MM.1S (cell line): ENCODE results near the gene PRKCG.

Experiments used
- DNase-seq: peaks from one replicate; pipeline ENCODE4 v3.0.0-alpha.2; 2015
- H2AFZ ChIP-seq: fragments of 300-600 bp; sonication (generic); 2 replicates; pipeline ENCODE4 v1.6.0; 2016; ENCODE audit warnings: antibody characterized with exemption, low read length
- H3F3A ChIP-seq: fragments of 300-600 bp; sonication (generic); 2 replicates; pipeline ENCODE4 v1.6.1; 2016; ENCODE audit warnings: mild to moderate bottlenecking, antibody characterized with exemption, low read length, moderate library complexity, mixed read lengths; ENCODE audit not compliant: insufficient read depth
- H3K27ac ChIP-seq: fragments of 300-600 bp; sonication (generic); 2 replicates; pipeline ENCODE4 v1.5.1; 2016; ENCODE audit warnings: mild to moderate bottlenecking, low read length
- H3K27me3 ChIP-seq: fragments of 300-600 bp; sonication (generic); replicated peaks from 2 replicates; pipeline ENCODE4 v1.6.0; 2016; ENCODE audit warnings: low read length; ENCODE audit not compliant: insufficient read depth
- H3K36me3 ChIP-seq: fragments of 300-600 bp; sonication (generic); replicated peaks from 2 replicates; pipeline ENCODE4 v1.6.1; 2016; ENCODE audit warnings: mild to moderate bottlenecking, low read length, mixed read lengths; ENCODE audit not compliant: insufficient read depth
- H3K4me1 ChIP-seq: fragments of 300-600 bp; sonication (generic); 2 replicates; pipeline ENCODE4 v1.6.1; 2016; ENCODE audit warnings: low read length, mixed read lengths
- H3K4me2 ChIP-seq: fragments of 300-600 bp; sonication (generic); 2 replicates; pipeline ENCODE4 v1.6.0; 2016; ENCODE audit warnings: low read depth, low read length
- H3K4me3 ChIP-seq: fragments of 300-600 bp; sonication (generic); 2 replicates; pipeline ENCODE4 v1.5.1; 2016; ENCODE audit warnings: low read length, mixed read lengths
- H3K79me2 ChIP-seq: fragments of 300-600 bp; sonication (generic); 2 replicates; pipeline ENCODE4 v1.6.1; 2016; ENCODE audit warnings: mixed run types, low read length, mixed read lengths
- H3K9ac ChIP-seq: fragments of 300-600 bp; sonication (generic); 2 replicates; pipeline ENCODE4 v1.6.1; 2016; ENCODE audit warnings: low read length, mixed read lengths
- H3K9me2 ChIP-seq: fragments of 300-600 bp; sonication (generic); replicated peaks from 2 replicates; pipeline ENCODE4 v1.6.1; 2016; ENCODE audit warnings: mild to moderate bottlenecking, low read length, mixed read lengths; ENCODE audit not compliant: insufficient read depth
- H3K9me3 ChIP-seq: fragments of 300-600 bp; sonication (generic); replicated peaks from 2 replicates; pipeline ENCODE4 v1.6.1; 2016; ENCODE audit warnings: mild to moderate bottlenecking, low read length, mixed read lengths; ENCODE audit not compliant: insufficient read depth
- H4K20me1 ChIP-seq: fragments of 300-600 bp; sonication (generic); 2 replicates; pipeline ENCODE4 v1.6.1; 2016; ENCODE audit warnings: mild to moderate bottlenecking, low read length, moderate library complexity, mixed read lengths; ENCODE audit not compliant: insufficient read depth
- EZH2 ChIP-seq: fragments of 300-600 bp; sonication (generic); optimal IDR thresholded peaks from 2 replicates; pipeline ENCODE3; 2017; ENCODE audit warnings: low read depth, mild to moderate bottlenecking, antibody characterized with exemption, low read length, mixed read lengths
- EZH2phosphoT487 ChIP-seq: fragments of 300-600 bp; sonication (generic); IDR thresholded peaks from 2 replicates; pipeline ENCODE4 v1.6.1; 2018; ENCODE audit warnings: antibody characterized with exemption, low read length
- TF ChIP-seq, protein P1 (sequence below): fragments of 300-600 bp; sonication (generic); IDR thresholded peaks from 2 replicates; pipeline ENCODE4 v1.5.1; 2016; ENCODE audit warnings: antibody characterized with exemption, low read length, mixed read lengths

Gene PRKCG

DNA sequence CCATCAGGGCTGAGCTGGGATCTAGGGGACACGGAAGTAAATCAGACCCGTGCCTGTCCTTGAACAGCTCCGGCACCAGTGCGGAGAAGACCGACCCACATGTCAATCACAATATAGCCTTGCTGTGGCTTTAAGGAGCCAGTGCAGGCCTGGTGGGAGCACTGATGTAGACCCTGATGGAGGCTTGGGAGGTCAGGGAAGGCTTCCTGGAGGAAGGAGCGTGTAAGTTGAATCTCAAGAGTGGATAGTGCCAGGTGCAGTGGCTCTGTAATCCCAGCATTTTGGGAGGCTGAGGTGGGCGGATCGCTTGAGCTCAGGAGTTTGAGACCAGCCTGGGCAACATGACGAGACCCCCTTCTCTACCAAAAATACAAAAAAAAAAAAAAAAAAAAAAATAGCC is 70.0 kb downstream of the PRKCG start:
- Histone ChIP-seq H3K36me3 (no peaks in the 10 kb centered on the region), H3K79me2 (no peaks in the 10 kb centered on the region), H4K20me1 (no peaks in the 10 kb centered on the region), H3K4me1 (no peaks in the 10 kb centered on the region), H2AFZ (no peak overlapping the region), H3K27me3 (peaks cover 5% of the 10 kb centered on the region), H3K4me3 (no peak overlapping the region), H3K27ac (no peak overlapping the region), H3K9me3 (no peaks in the 10 kb centered on the region), H3K9me2 (no peaks in the 10 kb centered on the region), H3F3A (no peaks in the 10 kb centered on the region), H3K4me2 (no peak overlapping the region), H3K9ac (no peak overlapping the region)
- no peak for DNase-seq
- TF ChIP-seq EZH2phosphoT487 (no peak), EZH2 (no peak)
- TF ChIP-seq, protein P1, sequence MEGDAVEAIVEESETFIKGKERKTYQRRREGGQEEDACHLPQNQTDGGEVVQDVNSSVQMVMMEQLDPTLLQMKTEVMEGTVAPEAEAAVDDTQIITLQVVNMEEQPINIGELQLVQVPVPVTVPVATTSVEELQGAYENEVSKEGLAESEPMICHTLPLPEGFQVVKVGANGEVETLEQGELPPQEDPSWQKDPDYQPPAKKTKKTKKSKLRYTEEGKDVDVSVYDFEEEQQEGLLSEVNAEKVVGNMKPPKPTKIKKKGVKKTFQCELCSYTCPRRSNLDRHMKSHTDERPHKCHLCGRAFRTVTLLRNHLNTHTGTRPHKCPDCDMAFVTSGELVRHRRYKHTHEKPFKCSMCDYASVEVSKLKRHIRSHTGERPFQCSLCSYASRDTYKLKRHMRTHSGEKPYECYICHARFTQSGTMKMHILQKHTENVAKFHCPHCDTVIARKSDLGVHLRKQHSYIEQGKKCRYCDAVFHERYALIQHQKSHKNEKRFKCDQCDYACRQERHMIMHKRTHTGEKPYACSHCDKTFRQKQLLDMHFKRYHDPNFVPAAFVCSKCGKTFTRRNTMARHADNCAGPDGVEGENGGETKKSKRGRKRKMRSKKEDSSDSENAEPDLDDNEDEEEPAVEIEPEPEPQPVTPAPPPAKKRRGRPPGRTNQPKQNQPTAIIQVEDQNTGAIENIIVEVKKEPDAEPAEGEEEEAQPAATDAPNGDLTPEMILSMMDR = no peak

DNA sequence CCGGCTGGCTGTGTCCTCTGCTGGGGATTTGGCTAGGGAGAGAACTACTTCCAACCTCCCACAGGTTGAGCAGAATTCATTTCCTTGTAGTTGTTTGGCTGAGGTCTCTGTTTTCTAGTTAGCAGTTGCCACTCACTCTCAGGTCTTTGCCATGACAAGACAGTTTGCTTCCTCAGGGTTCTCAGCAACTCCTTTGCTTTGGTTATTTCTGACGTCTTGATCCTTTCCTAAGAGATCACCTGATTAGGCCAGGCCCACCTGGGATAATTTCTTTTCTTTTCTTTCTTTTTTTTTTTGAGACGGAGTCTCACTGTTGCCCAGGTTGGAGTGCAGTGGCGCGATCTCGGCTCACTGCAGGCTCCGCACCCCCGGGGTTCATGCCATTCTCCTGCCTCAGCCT is 71.4 kb downstream of the PRKCG start:
- Histone ChIP-seq H3K27ac (no peak overlapping the region), H3K9me2 (no peaks in the 10 kb centered on the region), H3K9me3 (no peaks in the 10 kb centered on the region), H3K4me1 (no peaks in the 10 kb centered on the region), H3K27me3 (peaks cover 13% of the 10 kb centered on the region), H4K20me1 (no peaks in the 10 kb centered on the region), H3F3A (no peaks in the 10 kb centered on the region), H3K79me2 (no peaks in the 10 kb centered on the region), H3K4me3 (no peak overlapping the region), H3K4me2 (no peak overlapping the region), H2AFZ (no peak overlapping the region), H3K36me3 (no peaks in the 10 kb centered on the region), H3K9ac (no peak overlapping the region)
- no peak for DNase-seq
- TF ChIP-seq, protein P1 = no peak
- TF ChIP-seq EZH2phosphoT487 (no peak), EZH2 (no peak)
